HEK293 (cell line): ENCODE results near the gene CELSR1.

ENCODE experiments used
- CTCF ChIA-PET: fragments of 350-600 bp; formaldehyde crosslinking; extraction: SDS; loops from one replicate; lab custom pipeline; 2021; ENCODE audit warnings: antibody characterized with exemption; lab: Yijun Ruan, JAX
- POLR2A ChIA-PET: fragments of 300-600 bp; formaldehyde crosslinking; extraction: SDS; loops from one replicate; lab custom pipeline; 2020; ENCODE audit warnings: antibody characterized with exemption, inconsistent platforms; lab: Yijun Ruan, JAX
- H3K27ac ChIP-seq: fragments of 200-500 bp; sonication (Bioruptor generic); 2 replicates; pipeline ENCODE4 v1.5.1; 2014; ENCODE audit warnings: low read depth, low read length, control low read depth, inconsistent platforms; ENCODE audit errors: extremely low read depth
- H3K36me3 ChIP-seq, 2 experiments: fragments of 200-500 bp in 1 of 2; sonication (Bioruptor generic) in 1 of 2; 1 replicate in 1 of 2; 2 replicates in 1 of 2; pipeline ENCODE4 v1.5.1; 2014 to 2017; ENCODE audit warnings: inconsistent platforms in 2 of 2, low read length in 2 of 2; ENCODE audit not compliant: control insufficient read depth in 2 of 2, insufficient read depth in 1 of 2
- H3K4me1 ChIP-seq: fragments of 200-500 bp; sonication (Bioruptor generic); 2 replicates; pipeline ENCODE4 v1.5.1; 2014; ENCODE audit warnings: mild to moderate bottlenecking, low read length, inconsistent platforms; ENCODE audit not compliant: control insufficient read depth, insufficient read depth
- H3K4me3 ChIP-seq: 2 replicates; pipeline ENCODE4 v1.5.1; 2011; ENCODE audit warnings: low read depth, mild to moderate bottlenecking, control low read depth, low read length, moderate library complexity
- H3K9me3 ChIP-seq: fragments of 200-500 bp; sonication (Bioruptor generic); 2 replicates; pipeline ENCODE4 v1.5.1; 2014; ENCODE audit warnings: low read depth, low read length, inconsistent platforms; ENCODE audit not compliant: control insufficient read depth, insufficient read depth
- HOXA7 ChIP-seq: sonication (generic); formaldehyde crosslinking; IDR thresholded peaks from 2 replicates; pipeline ENCODE4 v1.8.1; 2022; ENCODE audit warnings: missing genetic modification reagents, borderline replicate concordance
- KLF8 ChIP-seq: fragments of 450-650 bp; formaldehyde crosslinking; IDR thresholded peaks from 2 replicates; pipeline ENCODE4 v1.5.1; 2016; ENCODE audit warnings: missing biosample characterization, missing genetic modification characterization
- PRDM10 ChIP-seq: fragments of 450-650 bp; formaldehyde crosslinking; IDR thresholded peaks from 2 replicates; pipeline ENCODE4 v1.5.1; 2016; ENCODE audit warnings: missing biosample characterization, missing genetic modification characterization
- SCRT1 ChIP-seq: fragments of 450-650 bp; formaldehyde crosslinking; IDR thresholded peaks from 2 replicates; pipeline ENCODE4 v1.5.1; 2016; ENCODE audit warnings: missing biosample characterization, missing genetic modification characterization, borderline replicate concordance
- WT1 ChIP-seq: fragments of 450-650 bp; formaldehyde crosslinking; IDR thresholded peaks from 2 replicates; pipeline ENCODE4 v1.5.1; 2016; ENCODE audit warnings: missing biosample characterization, missing genetic modification characterization
- ZBTB20 ChIP-seq: fragments of 450-650 bp; formaldehyde crosslinking; IDR thresholded peaks from 2 replicates; pipeline ENCODE4 v1.5.1; 2016; ENCODE audit warnings: missing biosample characterization, missing genetic modification characterization
- ZNF132 ChIP-seq: fragments of 450-650 bp; formaldehyde crosslinking; IDR thresholded peaks from 2 replicates; pipeline ENCODE4 v1.5.1; 2017; ENCODE audit warnings: missing biosample characterization, missing genetic modification characterization, borderline replicate concordance
- ZNF140 ChIP-seq: fragments of 450-650 bp; formaldehyde crosslinking; IDR thresholded peaks from 2 replicates; pipeline ENCODE4 v1.5.1; 2016; ENCODE audit warnings: missing biosample characterization, missing genetic modification characterization
- ZNF146 ChIP-seq: fragments of 450-650 bp; formaldehyde crosslinking; IDR thresholded peaks from 2 replicates; pipeline ENCODE4 v1.5.1; 2016; ENCODE audit warnings: missing biosample characterization, missing genetic modification characterization
- ZNF148 ChIP-seq: fragments of 450-650 bp; formaldehyde crosslinking; IDR thresholded peaks from 2 replicates; pipeline ENCODE4 v1.5.0; 2017; ENCODE audit warnings: missing biosample characterization, missing genetic modification characterization, borderline replicate concordance
- ZNF157 ChIP-seq: fragments of 450-650 bp; formaldehyde crosslinking; IDR thresholded peaks from 2 replicates; pipeline ENCODE4 v1.5.1; 2016; ENCODE audit warnings: missing biosample characterization, missing genetic modification characterization
- ZNF202 ChIP-seq: fragments of 450-650 bp; formaldehyde crosslinking; IDR thresholded peaks from 2 replicates; pipeline ENCODE4 v1.5.1; 2016; ENCODE audit warnings: missing biosample characterization, missing genetic modification characterization, borderline replicate concordance
- ZNF362 ChIP-seq: fragments of 450-650 bp; formaldehyde crosslinking; IDR thresholded peaks from 2 replicates; pipeline ENCODE4 v1.5.1; 2016; ENCODE audit warnings: missing biosample characterization, missing genetic modification characterization
- ZNF394 ChIP-seq: fragments of 450-650 bp; formaldehyde crosslinking; IDR thresholded peaks from 2 replicates; pipeline ENCODE4 v1.5.1; 2016; ENCODE audit warnings: missing biosample characterization, missing genetic modification characterization, mild to moderate bottlenecking, moderate library complexity, borderline replicate concordance
- ZNF518A ChIP-seq: fragments of 450-650 bp; formaldehyde crosslinking; conservative IDR thresholded peaks from 2 replicates; pipeline ENCODE4 v1.5.1; 2016; ENCODE audit warnings: low read depth, missing biosample characterization, missing genetic modification characterization
- ZNF610 ChIP-seq: fragments of 450-650 bp; formaldehyde crosslinking; IDR thresholded peaks from 2 replicates; pipeline ENCODE4 v1.5.1; 2016; ENCODE audit warnings: missing biosample characterization, missing genetic modification characterization, borderline replicate concordance
- ZNF777 ChIP-seq: fragments of 450-650 bp; formaldehyde crosslinking; IDR thresholded peaks from 2 replicates; pipeline ENCODE4 v1.5.1; 2017; ENCODE audit warnings: missing biosample characterization, missing genetic modification characterization, borderline replicate concordance
- ZNF792 ChIP-seq: fragments of 450-650 bp; formaldehyde crosslinking; IDR thresholded peaks from 2 replicates; pipeline ENCODE4 v1.5.1; 2016; ENCODE audit warnings: missing biosample characterization, missing genetic modification characterization
- ZNF830 ChIP-seq: fragments of 450-650 bp; IDR thresholded peaks from 2 replicates; pipeline ENCODE4 v1.5.0; 2018; ENCODE audit warnings: missing biosample characterization, missing genetic modification characterization, low read depth, mild to moderate bottlenecking, moderate library complexity
- ZSCAN30 ChIP-seq: fragments of 450-650 bp; IDR thresholded peaks from 2 replicates; pipeline ENCODE4 v1.5.1; 2018; ENCODE audit warnings: missing biosample characterization, mild to moderate bottlenecking, missing genetic modification characterization, moderate library complexity

CELSR1 gene

GRCh38 chr22:46561435-46561905 is 24.1 kb upstream of the CELSR1 start (continued):
- TF ChIP-seq ZNF518A (tag by site-specific recombination) = peak; percentile 85
- TF ChIP-seq SCRT1 (tag by site-specific recombination) = peak; percentile 93
- TF ChIP-seq ZNF157 (tag by site-specific recombination) = no peak
- no peak for TF ChIP-seq ZNF610 (tag by site-specific recombination)
- TF ChIP-seq ZNF146 = no peak
- peak; percentile 61; the same call in 1 of the 2 replicates for TF ChIP-seq ZNF362

- no peak overlapping the region for H3K27ac ChIP-seq
- H3K4me3 ChIP-seq = no peak overlapping the region
- no peaks in the 10 kb centered on the region for H3K36me3 ChIP-seq
- no peaks in the 10 kb centered on the region for H3K4me1 ChIP-seq
- TF ChIP-seq WT1 (tag by site-specific recombination) = no peak
- no peak for TF ChIP-seq PRDM10 (tag by site-specific recombination)
- TF ChIP-seq ZSCAN30 (tag by site-specific recombination) = no peak
- no peak for TF ChIP-seq ZNF830
- TF ChIP-seq ZBTB20 = no peak
- no peak for TF ChIP-seq ZNF777 (tag by site-specific recombination)
- no peak for TF ChIP-seq ZNF362
- no peak for TF ChIP-seq ZNF148
- TF ChIP-seq ZNF202 (tag by site-specific recombination) = no peak
- TF ChIP-seq ZNF132 (tag by site-specific recombination) = no peak
- TF ChIP-seq HOXA7 = no peak
- TF ChIP-seq ZNF140 (tag by site-specific recombination) = no peak
- no peak for TF ChIP-seq ZNF394 (tag by site-specific recombination)
- no peak for TF ChIP-seq ZNF792 (tag by site-specific recombination)
- TF ChIP-seq KLF8 = no peak
- POLR2A ChIA-PET = interaction anchor here (0.7 to 1.1 kb wide), 2 partner anchors 14 to 650 kb away, joined by 3 to 4 read pairs; no protein-coding TSS in a partner anchor
- CTCF ChIA-PET = interaction anchor here (1.2 kb wide), 1 partner anchor 19 kb away, joined by 3 read pairs; no protein-coding TSS in a partner anchor
- H3K9me3 ChIP-seq = no peaks in the 10 kb centered on the region
These were observed 23.4 kb upstream of the CELSR1 start for GRCh38 chr22:46560696-46561295.
